AG08396 (cell line): ENCODE data around the gene PRR35.

Experiments
- DNase-seq: peaks from one replicate; pipeline ENCODE4 v3.0.0; 2012; ENCODE audit warnings: low spot score, mixed read lengths

PRR35 gene

DNA sequence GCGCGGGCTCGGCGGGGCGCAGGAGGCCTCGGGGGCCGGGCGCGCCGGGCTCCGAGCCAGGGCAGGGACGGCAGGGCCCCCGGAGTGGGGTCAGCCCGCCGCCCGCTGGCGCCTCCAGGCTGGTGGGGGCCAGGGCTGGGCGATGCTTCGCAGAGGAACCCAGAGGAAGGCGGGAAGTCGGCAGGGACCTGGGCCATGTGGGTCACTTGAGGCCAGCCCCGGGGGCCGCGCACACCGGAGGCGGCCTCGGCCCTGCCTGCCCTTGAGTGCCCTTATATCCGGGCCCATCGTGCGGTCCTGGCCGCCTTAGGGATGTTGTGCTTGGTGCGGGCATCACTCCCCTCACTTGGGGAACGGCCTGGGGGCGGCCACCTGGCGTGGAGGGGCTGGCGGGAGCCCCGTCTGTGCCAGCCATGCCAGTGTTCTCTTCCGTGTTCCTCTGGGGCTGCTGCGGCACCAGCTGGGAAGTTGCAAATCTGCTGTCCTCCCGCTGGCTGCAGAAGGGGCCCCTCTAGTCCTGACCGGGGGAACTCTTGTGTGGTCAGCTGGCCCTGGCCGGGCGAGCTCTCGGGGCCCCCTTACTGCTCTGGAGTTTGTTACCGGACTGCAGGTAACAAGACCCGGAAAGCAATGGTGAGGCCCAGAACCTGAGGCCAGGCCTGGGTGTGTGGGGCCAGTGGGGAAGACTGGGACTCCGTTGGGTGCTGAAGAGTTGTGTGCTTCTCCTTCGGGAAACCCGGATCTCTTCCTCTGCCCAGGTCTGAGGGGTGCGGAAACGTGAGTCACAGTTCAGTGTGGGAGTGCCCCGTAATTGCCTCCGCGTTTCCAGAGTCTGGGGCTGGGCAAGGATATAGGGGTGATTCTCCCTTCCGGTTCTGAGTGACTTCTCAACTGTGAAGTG is 31.8 kb upstream of the PRR35 start:
- peak; percentile 54 for DNase-seq

GRCh38 chr16:529012-529575 is 31.1 kb upstream of the PRR35 start:
- no peak for DNase-seq

- no peak for DNase-seq
Measured at GRCh38 chr16:530111-530817, 29.9 kb upstream of the PRR35 start.

GRCh38 chr16:531494-532125 is 28.6 kb upstream of the PRR35 start:
- DNase-seq = no peak

- no peak for DNase-seq
Measured at GRCh38 chr16:533391-534123, 26.6 kb upstream of the PRR35 start.

DNA sequence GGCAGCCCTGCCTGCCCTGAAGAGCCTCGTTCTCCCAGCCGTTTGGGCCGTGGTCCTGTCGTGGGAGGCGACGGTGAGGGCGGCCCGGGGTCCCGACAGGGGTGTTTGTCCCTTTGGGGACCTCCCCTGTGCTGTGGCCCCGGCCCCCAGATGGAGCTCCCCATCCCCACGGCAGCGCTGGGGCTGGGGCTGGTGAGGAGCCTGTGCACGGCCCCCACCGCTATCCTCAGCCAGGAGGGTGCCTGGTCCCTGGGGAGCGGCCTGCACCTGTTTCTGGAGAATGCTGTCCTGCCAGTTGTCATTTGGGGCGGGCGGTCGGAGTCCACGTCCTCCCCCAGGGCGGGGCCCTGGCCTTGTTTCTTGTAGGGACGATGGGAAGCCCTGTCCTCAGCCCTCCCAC is 26.1 kb upstream of the PRR35 start:
- DNase-seq = no peak

GRCh38 chr16:534856-535445 is 25.2 kb upstream of the PRR35 start:
- no peak for DNase-seq

DNA sequence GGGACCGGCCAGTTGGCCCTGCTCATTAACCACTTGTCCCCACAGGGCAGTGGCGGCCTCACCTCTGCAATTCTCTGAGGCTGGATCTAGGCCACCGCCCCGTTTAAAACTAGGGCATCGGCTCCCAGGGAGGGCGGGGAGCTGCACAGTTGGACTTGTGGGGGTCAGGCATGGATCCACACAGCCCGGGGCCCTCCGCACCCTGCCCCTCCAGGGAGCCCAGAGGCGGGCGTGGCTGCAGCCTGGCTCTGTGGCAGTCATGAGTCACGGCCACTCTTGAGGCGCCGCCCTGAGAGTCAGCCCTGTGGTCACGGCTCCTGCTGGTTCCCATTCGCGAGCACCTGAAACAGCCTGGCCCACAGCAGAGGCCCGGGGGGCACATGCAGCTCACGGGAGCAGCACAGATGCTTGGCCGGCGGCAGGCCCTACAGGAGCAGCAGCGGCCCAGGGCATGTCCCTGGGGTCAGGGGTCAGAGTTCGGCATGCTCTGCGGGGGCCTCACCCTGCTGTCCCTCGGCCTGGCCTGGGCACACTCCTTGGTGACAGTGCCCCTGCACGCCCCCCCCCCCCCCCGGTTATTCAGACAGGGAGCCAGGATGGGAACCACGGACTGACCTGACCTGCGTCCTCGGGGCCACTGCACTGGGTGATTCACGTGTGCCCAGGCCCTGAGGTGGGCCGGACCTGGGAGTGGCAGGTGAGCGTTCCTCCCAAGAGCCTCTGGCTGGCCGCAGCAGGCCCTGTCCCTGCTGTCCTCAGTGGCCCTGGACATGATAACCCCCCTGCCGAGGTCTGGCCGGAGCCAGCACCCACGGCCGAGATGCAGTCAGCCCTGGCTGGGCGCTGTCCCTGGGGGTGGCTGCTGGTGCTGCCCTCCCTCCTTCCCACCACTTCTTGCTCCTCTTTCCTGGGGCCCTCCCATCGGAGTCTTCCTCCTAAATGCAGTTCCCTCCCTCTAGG is 24.5 kb upstream of the PRR35 start:
- DNase-seq = peak; percentile 84

DNA sequence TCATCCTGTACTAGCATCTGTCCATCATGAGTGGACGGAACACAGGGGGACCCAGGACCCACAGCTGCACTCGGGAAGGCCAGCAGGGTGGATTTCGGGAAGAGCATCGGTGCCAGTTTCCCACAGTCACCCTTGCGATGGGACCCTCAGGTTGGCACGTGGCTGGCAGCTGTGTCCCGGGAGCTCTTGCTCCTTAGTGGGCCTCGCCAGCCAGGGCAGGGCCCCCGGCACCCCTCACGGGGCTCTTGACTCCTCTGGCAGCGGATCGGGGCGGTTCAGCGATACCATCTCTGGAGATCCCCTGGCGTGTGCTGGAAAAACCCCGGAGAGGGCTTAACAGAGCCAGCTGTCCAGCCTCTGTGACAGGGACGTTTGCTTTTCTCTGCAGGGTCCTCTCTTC is 23.4 kb upstream of the PRR35 start:
- DNase-seq = no peak

DNA sequence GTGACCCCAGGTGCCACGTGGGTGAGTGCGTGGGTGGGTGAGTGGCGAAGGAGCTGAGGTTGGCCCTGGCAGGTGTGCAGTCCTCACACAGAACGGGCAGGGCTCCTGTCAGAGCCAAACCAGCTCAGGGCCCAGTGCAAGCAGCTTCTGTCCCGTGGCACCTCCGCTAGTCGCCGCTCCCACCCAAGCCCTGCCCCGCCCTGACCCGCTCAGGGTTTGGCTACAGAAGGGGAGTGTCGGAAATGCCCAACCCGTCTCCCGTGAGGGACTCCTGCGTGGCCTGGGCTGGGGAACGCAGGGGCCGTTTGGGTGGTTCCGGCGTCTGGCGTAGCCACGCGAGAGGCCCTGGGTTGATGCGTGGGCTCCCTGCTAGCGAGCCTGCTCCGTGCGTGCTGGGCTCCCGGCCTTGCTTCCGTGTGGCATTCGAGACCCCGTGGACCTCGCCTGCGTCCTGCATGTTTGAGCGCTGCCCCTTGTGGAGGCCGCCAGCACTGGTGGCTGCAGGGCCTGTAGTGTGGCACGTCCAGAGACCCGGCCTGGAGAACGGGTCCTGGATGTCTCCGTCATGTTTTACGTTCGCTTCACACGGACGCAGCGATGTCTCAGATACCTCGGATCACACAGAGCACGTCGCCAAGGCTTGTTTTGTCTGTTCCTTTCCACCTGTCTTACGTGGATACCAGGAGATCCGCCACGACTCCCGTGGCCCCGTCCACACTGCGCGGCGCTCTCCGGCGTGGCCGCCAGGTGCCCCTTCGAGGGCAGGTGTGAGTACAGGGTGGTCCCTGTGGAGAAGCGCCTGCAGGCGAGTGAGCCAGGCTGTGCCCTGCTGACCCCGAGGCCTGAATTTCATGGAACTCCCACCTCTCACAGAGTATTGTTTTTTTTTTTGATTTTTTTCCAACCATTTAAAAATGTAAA is 22.5 kb upstream of the PRR35 start:
- no peak for DNase-seq

GRCh38 chr16:539901-540530 is 20.2 kb upstream of the PRR35 start:
- DNase-seq = peak; percentile 93

- no peak for DNase-seq
Measured at GRCh38 chr16:540645-541340, 19.4 kb upstream of the PRR35 start.

- DNase-seq = no peak
Measured at GRCh38 chr16:543301-544164, 16.7 kb upstream of the PRR35 start.

DNA sequence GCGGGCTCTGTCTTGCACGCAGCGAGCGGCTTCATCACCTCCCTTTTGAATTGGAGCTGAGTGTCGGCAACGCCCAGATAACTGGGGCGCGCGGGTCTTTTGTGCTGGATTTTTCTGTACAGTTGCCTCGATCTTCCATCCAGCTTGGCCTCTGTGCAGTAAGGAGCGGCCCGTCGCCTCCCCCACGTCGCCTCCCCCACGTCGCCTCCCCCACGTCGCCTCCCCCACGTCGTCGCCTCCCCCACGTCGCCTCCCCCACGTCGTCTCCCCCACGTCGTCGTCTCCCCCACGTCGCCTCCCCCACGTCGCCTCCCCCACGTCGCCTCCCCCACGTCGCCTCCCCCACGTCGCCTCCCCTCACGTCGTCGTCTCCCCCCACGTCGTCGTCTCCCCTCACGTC is 15.7 kb upstream of the PRR35 start:
- DNase-seq = no peak

- no peak for DNase-seq
Measured at GRCh38 chr16:546909-547770, 13.1 kb upstream of the PRR35 start.

DNA sequence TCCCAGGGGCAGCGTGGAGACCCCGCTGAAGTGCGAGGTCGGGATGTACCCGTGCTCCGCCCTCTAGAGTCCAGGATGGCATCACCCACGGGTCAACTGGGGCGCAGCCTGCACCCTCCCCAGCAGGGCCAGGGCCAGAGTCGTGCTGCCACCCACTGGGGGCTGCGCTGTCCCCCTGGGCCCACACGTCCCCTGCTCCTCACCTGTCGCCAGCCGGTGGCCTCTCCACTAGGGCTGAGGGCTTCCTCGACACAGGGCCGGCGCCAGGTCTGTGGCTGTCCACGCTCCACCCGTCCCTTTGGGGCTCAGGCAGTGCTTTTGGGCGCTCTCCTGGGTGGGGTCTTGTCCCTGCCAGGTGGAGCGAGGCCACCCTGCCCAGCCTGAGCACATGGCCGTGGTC is 11.6 kb upstream of the PRR35 start:
- DNase-seq = no peak
